Measurements from ENCODE around the gene NGEF.
"Not testable (repeated sequence)": the region's sequence is repeated elsewhere in the genome, so short reads cannot be mapped to it uniquely, and the experiment has no call there.

The NGEF gene

GRCh38 chr2:232863996-232864395 is 149.1 kb downstream of the NGEF start:
- Histone ChIP-seq H3K4me3 (ENCODE audit: low read length) (no peak overlapping the region), H3K36me3 (ENCODE audit: control insufficient read depth, insufficient read depth, low read length) (peaks cover 11% of the 10 kb centered on the region), H3K9ac (ENCODE audit: low read length) (no peak overlapping the region), H3K27me3 (ENCODE audit: control insufficient read depth, insufficient read depth, low read length) (no peaks in the 10 kb centered on the region), H3K4me1 (ENCODE audit: control insufficient read depth, insufficient read depth, low read length) (no peaks in the 10 kb centered on the region), H3K27ac (ENCODE audit: low read depth, low read length) (no peak overlapping the region)

- Histone ChIP-seq H3K4me1 (ENCODE audit: control insufficient read depth, insufficient read depth, low read length) (no peaks in the 10 kb centered on the region), H3K27me3 (ENCODE audit: control insufficient read depth, insufficient read depth, low read length) (no peaks in the 10 kb centered on the region), H3K9ac (ENCODE audit: low read length) (no peak overlapping the region), H3K27ac (ENCODE audit: low read depth, low read length) (no peak overlapping the region), H3K36me3 (ENCODE audit: control insufficient read depth, insufficient read depth, low read length) (peaks cover 21% of the 10 kb centered on the region), H3K4me3 (ENCODE audit: low read length) (no peak overlapping the region)
Observed at GRCh38 chr2:232861353-232861752, 151.7 kb downstream of the NGEF start.

GRCh38 chr2:232860593-232861241 is 152.3 kb downstream of the NGEF start:
- no peak overlapping the region for H3K27ac ChIP-seq (ENCODE audit: low read depth, low read length)
- no peaks in the 10 kb centered on the region for H3K27me3 ChIP-seq (ENCODE audit: control insufficient read depth, insufficient read depth, low read length)
- no peaks in the 10 kb centered on the region for H3K4me1 ChIP-seq (ENCODE audit: control insufficient read depth, insufficient read depth, low read length)
- peaks cover 21% of the 10 kb centered on the region for H3K36me3 ChIP-seq (ENCODE audit: control insufficient read depth, insufficient read depth, low read length)
- no peak overlapping the region for H3K9ac ChIP-seq (ENCODE audit: low read length)
- H3K4me3 ChIP-seq (ENCODE audit: low read length) = no peak overlapping the region

GRCh38 chr2:232859385-232859916 is 153.6 kb downstream of the NGEF start:
- no peak overlapping the region for H3K27ac ChIP-seq (ENCODE audit: low read depth, low read length)
- H3K27me3 ChIP-seq (ENCODE audit: control insufficient read depth, insufficient read depth, low read length) = no peaks in the 10 kb centered on the region
- H3K36me3 ChIP-seq (ENCODE audit: control insufficient read depth, insufficient read depth, low read length) = peaks cover 23% of the 10 kb centered on the region
- H3K9ac ChIP-seq (ENCODE audit: low read length) = no peak overlapping the region
- H3K4me3 ChIP-seq (ENCODE audit: low read length) = no peak overlapping the region
- no peaks in the 10 kb centered on the region for H3K4me1 ChIP-seq (ENCODE audit: control insufficient read depth, insufficient read depth, low read length)

- Histone ChIP-seq H3K27me3 (ENCODE audit: control insufficient read depth, insufficient read depth, low read length) (no peaks in the 10 kb centered on the region), H3K4me3 (ENCODE audit: low read length) (no peak overlapping the region), H3K36me3 (ENCODE audit: control insufficient read depth, insufficient read depth, low read length) (peaks cover 20% of the 10 kb centered on the region), H3K27ac (ENCODE audit: low read depth, low read length) (no peak overlapping the region), H3K9ac (ENCODE audit: low read length) (no peak overlapping the region), H3K4me1 (ENCODE audit: control insufficient read depth, insufficient read depth, low read length) (no peaks in the 10 kb centered on the region)
Observed at GRCh38 chr2:232857158-232857563, 155.9 kb downstream of the NGEF start.

- H3K4me1 ChIP-seq (ENCODE audit: control insufficient read depth, insufficient read depth, low read length) = no peaks in the 10 kb centered on the region
- H3K27ac ChIP-seq (ENCODE audit: low read depth, low read length) = no peak overlapping the region
- H3K36me3 ChIP-seq (ENCODE audit: control insufficient read depth, insufficient read depth, low read length) = peaks cover 32% of the 10 kb centered on the region
- no peak overlapping the region for H3K9ac ChIP-seq (ENCODE audit: low read length)
- no peaks in the 10 kb centered on the region for H3K27me3 ChIP-seq (ENCODE audit: control insufficient read depth, insufficient read depth, low read length)
- no peak overlapping the region for H3K4me3 ChIP-seq (ENCODE audit: low read length)
Observed at GRCh38 chr2:232854082-232854481, 159.0 kb downstream of the NGEF start.

- no peak overlapping the region for H3K9ac ChIP-seq (ENCODE audit: low read length)
- no peaks in the 10 kb centered on the region for H3K27me3 ChIP-seq (ENCODE audit: control insufficient read depth, insufficient read depth, low read length)
- no peaks in the 10 kb centered on the region for H3K4me1 ChIP-seq (ENCODE audit: control insufficient read depth, insufficient read depth, low read length)
- H3K27ac ChIP-seq (ENCODE audit: low read depth, low read length) = no peak overlapping the region
- peaks cover 38% of the 10 kb centered on the region for H3K36me3 ChIP-seq (ENCODE audit: control insufficient read depth, insufficient read depth, low read length)
- H3K4me3 ChIP-seq (ENCODE audit: low read length) = no peak overlapping the region
Observed at GRCh38 chr2:232852676-232853075, 160.4 kb downstream of the NGEF start.

- not testable (repeated sequence) for H3K27ac ChIP-seq (ENCODE audit: low read depth, low read length); H3K4me1 ChIP-seq (ENCODE audit: control insufficient read depth, insufficient read depth, low read length); H3K4me3 ChIP-seq (ENCODE audit: low read length); H3K9ac ChIP-seq (ENCODE audit: low read length); H3K27me3 ChIP-seq (ENCODE audit: control insufficient read depth, insufficient read depth, low read length)
- peaks cover 37% of the 10 kb centered on the region for H3K36me3 ChIP-seq (ENCODE audit: control insufficient read depth, insufficient read depth, low read length)
Observed at GRCh38 chr2:232852081-232852480, 161.0 kb downstream of the NGEF start.

- no peak overlapping the region for H3K4me3 ChIP-seq (ENCODE audit: low read length)
- H3K27ac ChIP-seq (ENCODE audit: low read depth, low read length) = no peak overlapping the region
- H3K4me1 ChIP-seq (ENCODE audit: control insufficient read depth, insufficient read depth, low read length) = no peaks in the 10 kb centered on the region
- peaks cover 32% of the 10 kb centered on the region for H3K36me3 ChIP-seq (ENCODE audit: control insufficient read depth, insufficient read depth, low read length)
- no peaks in the 10 kb centered on the region for H3K27me3 ChIP-seq (ENCODE audit: control insufficient read depth, insufficient read depth, low read length)
- H3K9ac ChIP-seq (ENCODE audit: low read length) = no peak overlapping the region
Observed at GRCh38 chr2:232850039-232850438, 163.0 kb downstream of the NGEF start.

- H3K27ac ChIP-seq (ENCODE audit: low read depth, low read length) = no peak overlapping the region
- no peaks in the 10 kb centered on the region for H3K27me3 ChIP-seq (ENCODE audit: control insufficient read depth, insufficient read depth, low read length)
- H3K4me3 ChIP-seq (ENCODE audit: low read length) = no peak overlapping the region
- H3K4me1 ChIP-seq (ENCODE audit: control insufficient read depth, insufficient read depth, low read length) = no peaks in the 10 kb centered on the region
- H3K9ac ChIP-seq (ENCODE audit: low read length) = no peak overlapping the region
- peaks cover 45% of the 10 kb centered on the region for H3K36me3 ChIP-seq (ENCODE audit: control insufficient read depth, insufficient read depth, low read length)
Observed at GRCh38 chr2:232846055-232846454, 167.0 kb downstream of the NGEF start.

- Histone ChIP-seq H3K4me1 (ENCODE audit: control insufficient read depth, insufficient read depth, low read length) (no peaks in the 10 kb centered on the region), H3K9ac (ENCODE audit: low read length) (no peak overlapping the region), H3K36me3 (ENCODE audit: control insufficient read depth, insufficient read depth, low read length) (peaks cover 36% of the 10 kb centered on the region), H3K27ac (ENCODE audit: low read depth, low read length) (no peak overlapping the region), H3K27me3 (ENCODE audit: control insufficient read depth, insufficient read depth, low read length) (no peaks in the 10 kb centered on the region), H3K4me3 (ENCODE audit: low read length) (no peak overlapping the region)
Observed at GRCh38 chr2:232843834-232844233, 169.2 kb downstream of the NGEF start.

- peaks cover 34% of the 10 kb centered on the region for H3K36me3 ChIP-seq (ENCODE audit: control insufficient read depth, insufficient read depth, low read length)
- H3K27me3 ChIP-seq (ENCODE audit: control insufficient read depth, insufficient read depth, low read length) = no peaks in the 10 kb centered on the region
- H3K27ac ChIP-seq (ENCODE audit: low read depth, low read length) = no peak overlapping the region
- H3K4me1 ChIP-seq (ENCODE audit: control insufficient read depth, insufficient read depth, low read length) = no peaks in the 10 kb centered on the region
- H3K9ac ChIP-seq (ENCODE audit: low read length) = no peak overlapping the region
- no peak overlapping the region for H3K4me3 ChIP-seq (ENCODE audit: low read length)
Observed at GRCh38 chr2:232842689-232843088, 170.4 kb downstream of the NGEF start.

GRCh38 chr2:232839411-232840079 is 173.5 kb downstream of the NGEF start:
- Histone ChIP-seq H3K36me3 (ENCODE audit: control insufficient read depth, insufficient read depth, low read length) (peaks cover 35% of the 10 kb centered on the region), H3K27ac (ENCODE audit: low read depth, low read length) (no peak overlapping the region)

More at GRCh38 chr2:232839411-232840079, 173.5 kb downstream of the NGEF start:
- no peak overlapping the region for H3K4me3 ChIP-seq (ENCODE audit: low read length)
- H3K4me1 ChIP-seq (ENCODE audit: control insufficient read depth, insufficient read depth, low read length) = no peaks in the 10 kb centered on the region
- no peaks in the 10 kb centered on the region for H3K27me3 ChIP-seq (ENCODE audit: control insufficient read depth, insufficient read depth, low read length)
- H3K9ac ChIP-seq (ENCODE audit: low read length) = no peak overlapping the region
